Thoracic aorta (tissue), 2 donors: ENCODE measurements around the gene GNAO1. TPM values are rescaled to one million over a fixed set of nuclear protein-coding genes. Genes with fewer than 3 reads are reported as not detected.

Source experiments
- ATAC-seq: fragments of 150-250 bp; one replicate; pipeline ENCODE4 v1.8.0; 2017; ENCODE audit warnings: low read depth; ENCODE audit not compliant: insufficient number of reproducible peaks, low FRiP score
- DNase-seq: peaks from one replicate; pipeline ENCODE4 v3.0.0-alpha.2; 2020; ENCODE audit warnings: low spot score
- H3K27ac ChIP-seq, 2 donors: fragments of 200-600 bp; sonication (generic); 1 replicate in 1 of 2; 2 replicates in 1 of 2; pipeline ENCODE4 v1.5.1; 2016; ENCODE audit warnings: mild to moderate bottlenecking in 2 of 2, moderate library complexity in 2 of 2
- H3K27me3 ChIP-seq: fragments of 200-600 bp; sonication (generic); replicated peaks from 2 replicates; pipeline ENCODE4 v1.6.0; 2016; ENCODE audit warnings: mild to moderate bottlenecking; ENCODE audit not compliant: insufficient read depth
- H3K36me3 ChIP-seq: fragments of 200-600 bp; sonication (generic); one replicate; pipeline ENCODE4 v1.5.1; 2016
- H3K4me1 ChIP-seq, 2 donors: fragments of 200-600 bp; sonication (generic); 1 replicate in 1 of 2; 2 replicates in 1 of 2; pipeline versions ENCODE4 v1.5.1 to v1.6.0; 2016; ENCODE audit warnings: low read depth in 2 of 2, mild to moderate bottlenecking in 1 of 2; ENCODE audit not compliant: control insufficient read depth in 1 of 2
- H3K4me3 ChIP-seq: fragments of 200-600 bp; sonication (generic); 2 replicates; pipeline ENCODE4 v1.5.1; 2016; ENCODE audit warnings: mild to moderate bottlenecking
- H3K9me3 ChIP-seq: fragments of 200-600 bp; sonication (generic); 2 replicates; pipeline ENCODE4 v1.5.1; 2016
- total RNA-seq, 2 donors: library from RNA; depleted of rRNA; stranded (reverse); fragments of >200 nt; gene quantifications; one replicate each; pipeline versions ENCODE4 v1.1.0 to v1.2.3, GENCODE V29; 2016
- TF ChIP-seq, protein P1 (sequence below): fragments of 200-600 bp; sonication (generic); IDR thresholded peaks from one replicate; pipeline ENCODE4 v1.5.1; 2019; ENCODE audit warnings: antibody characterized with exemption

The GNAO1 gene
- total RNA-seq, 2 donors from 2014 or later, result 2.0 to 4.5 TPM

DNA sequence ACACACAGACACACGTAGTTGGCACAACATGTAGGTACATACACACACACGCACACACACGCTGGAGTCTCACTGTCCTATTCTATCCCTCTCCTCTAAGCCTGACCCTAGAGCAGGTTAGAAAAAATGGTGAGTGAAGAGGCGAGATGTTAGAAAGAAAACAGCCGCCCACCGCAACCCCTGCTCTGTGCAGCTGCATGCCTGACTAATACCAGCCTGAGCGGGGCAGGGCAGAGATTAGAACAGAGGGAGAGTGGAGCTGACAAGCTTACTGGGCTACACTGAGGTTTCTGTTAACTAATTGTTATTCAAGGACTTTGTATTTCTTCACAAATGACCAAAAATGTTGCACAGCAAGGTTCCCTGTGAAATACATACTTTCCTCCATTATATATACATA, 174.3 kb downstream of the GNAO1 start:
- Histone ChIP-seq H3K36me3 (peaks cover 55% of the 10 kb centered on the region), H3K27me3 (no peaks in the 10 kb centered on the region), H3K27ac (no peak overlapping the region), H3K4me3 (no peak overlapping the region), H3K4me1 (peaks cover 5 to 7% of the 10 kb centered on the region in 2 donors), H3K9me3 (no peaks in the 10 kb centered on the region)
- DNase-seq (no peak), ATAC-seq (no peak)
- TF ChIP-seq, protein P1, sequence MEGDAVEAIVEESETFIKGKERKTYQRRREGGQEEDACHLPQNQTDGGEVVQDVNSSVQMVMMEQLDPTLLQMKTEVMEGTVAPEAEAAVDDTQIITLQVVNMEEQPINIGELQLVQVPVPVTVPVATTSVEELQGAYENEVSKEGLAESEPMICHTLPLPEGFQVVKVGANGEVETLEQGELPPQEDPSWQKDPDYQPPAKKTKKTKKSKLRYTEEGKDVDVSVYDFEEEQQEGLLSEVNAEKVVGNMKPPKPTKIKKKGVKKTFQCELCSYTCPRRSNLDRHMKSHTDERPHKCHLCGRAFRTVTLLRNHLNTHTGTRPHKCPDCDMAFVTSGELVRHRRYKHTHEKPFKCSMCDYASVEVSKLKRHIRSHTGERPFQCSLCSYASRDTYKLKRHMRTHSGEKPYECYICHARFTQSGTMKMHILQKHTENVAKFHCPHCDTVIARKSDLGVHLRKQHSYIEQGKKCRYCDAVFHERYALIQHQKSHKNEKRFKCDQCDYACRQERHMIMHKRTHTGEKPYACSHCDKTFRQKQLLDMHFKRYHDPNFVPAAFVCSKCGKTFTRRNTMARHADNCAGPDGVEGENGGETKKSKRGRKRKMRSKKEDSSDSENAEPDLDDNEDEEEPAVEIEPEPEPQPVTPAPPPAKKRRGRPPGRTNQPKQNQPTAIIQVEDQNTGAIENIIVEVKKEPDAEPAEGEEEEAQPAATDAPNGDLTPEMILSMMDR, result no peak

DNA sequence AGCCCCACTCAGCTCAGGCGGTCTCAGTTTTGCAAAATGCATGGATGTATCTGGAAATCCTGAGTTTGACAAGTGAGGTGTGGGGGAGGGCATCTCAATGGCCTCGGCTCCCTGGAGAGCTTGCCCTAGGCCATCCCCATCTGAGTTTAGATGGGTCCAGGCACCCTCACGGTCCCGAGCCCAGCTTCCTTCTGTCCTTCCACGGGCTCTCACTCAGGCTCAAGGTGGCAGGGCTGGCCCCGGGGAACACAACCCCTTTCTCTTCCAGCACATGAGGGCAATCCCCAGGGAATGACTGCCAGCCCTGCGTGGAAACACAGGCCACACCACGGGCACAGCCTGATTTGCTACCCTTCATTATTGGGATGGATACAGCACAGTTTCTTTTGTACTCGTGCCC, 175.7 kb downstream of the GNAO1 start:
- TF ChIP-seq, protein P1, result no peak
- H3K4me3 ChIP-seq, result no peak overlapping the region
- ATAC-seq (no peak), DNase-seq (no peak)
- H3K36me3 ChIP-seq, result peaks cover 54% of the 10 kb centered on the region
- peaks cover 13 to 18% of the 10 kb centered on the region in 2 donors for H3K4me1 ChIP-seq
- H3K27ac ChIP-seq, result no peak overlapping the region
- H3K27me3 ChIP-seq, result no peaks in the 10 kb centered on the region
- no peaks in the 10 kb centered on the region for H3K9me3 ChIP-seq

DNA sequence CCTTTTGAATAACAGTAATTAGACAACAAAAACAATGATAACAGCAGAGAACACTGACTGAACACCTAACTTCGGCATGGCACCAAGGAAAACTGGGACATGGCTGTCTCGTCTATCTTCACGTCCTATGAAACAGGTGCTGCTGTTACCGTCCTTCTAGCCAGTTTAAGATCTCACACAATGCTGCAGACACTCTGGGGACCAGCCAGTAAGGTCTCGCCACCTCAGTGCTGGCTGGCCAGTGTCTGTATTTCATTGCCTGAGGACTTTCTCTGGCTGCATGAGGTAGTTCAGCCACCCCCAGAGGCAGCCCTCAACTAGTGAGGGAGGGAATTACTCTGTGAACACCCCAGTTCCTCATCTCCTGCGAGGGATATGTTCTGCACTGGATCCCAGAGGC, 176.5 kb downstream of the GNAO1 start:
- DNase-seq (no peak), ATAC-seq (no peak)
- Histone ChIP-seq H3K4me3 (no peak overlapping the region), H3K4me1 (peaks cover 13 to 18% of the 10 kb centered on the region in 2 donors), H3K27me3 (no peaks in the 10 kb centered on the region), H3K36me3 (peaks cover 45% of the 10 kb centered on the region), H3K9me3 (no peaks in the 10 kb centered on the region), H3K27ac (no peak overlapping the region)
- TF ChIP-seq, protein P1, result no peak

DNA sequence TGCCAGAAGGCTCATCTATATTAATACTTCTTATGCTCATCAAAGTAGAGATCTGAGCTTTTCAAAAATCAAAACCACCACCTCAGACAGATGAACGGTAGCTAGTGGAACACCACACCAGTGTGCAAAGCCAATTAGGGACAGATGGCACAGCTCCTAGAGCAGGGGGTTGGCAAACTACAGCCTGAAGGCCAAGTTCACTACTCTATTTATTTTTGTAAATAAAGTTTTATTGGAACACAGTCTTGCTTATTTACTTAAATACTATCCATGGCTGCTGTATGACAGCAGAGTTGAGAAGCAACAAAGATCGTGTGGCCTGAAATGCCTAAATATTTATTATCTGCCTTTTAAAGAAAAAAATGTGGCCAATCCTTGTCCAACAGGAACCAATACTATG, 177.3 kb downstream of the GNAO1 start:
- Histone ChIP-seq H3K9me3 (no peaks in the 10 kb centered on the region), H3K27me3 (no peaks in the 10 kb centered on the region), H3K4me1 (peaks cover 13 to 18% of the 10 kb centered on the region in 2 donors), H3K27ac (no peak overlapping the region), H3K36me3 (peaks cover 38% of the 10 kb centered on the region), H3K4me3 (no peak overlapping the region)
- ATAC-seq (no peak), DNase-seq (no peak)
- TF ChIP-seq, protein P1, result no peak

DNA sequence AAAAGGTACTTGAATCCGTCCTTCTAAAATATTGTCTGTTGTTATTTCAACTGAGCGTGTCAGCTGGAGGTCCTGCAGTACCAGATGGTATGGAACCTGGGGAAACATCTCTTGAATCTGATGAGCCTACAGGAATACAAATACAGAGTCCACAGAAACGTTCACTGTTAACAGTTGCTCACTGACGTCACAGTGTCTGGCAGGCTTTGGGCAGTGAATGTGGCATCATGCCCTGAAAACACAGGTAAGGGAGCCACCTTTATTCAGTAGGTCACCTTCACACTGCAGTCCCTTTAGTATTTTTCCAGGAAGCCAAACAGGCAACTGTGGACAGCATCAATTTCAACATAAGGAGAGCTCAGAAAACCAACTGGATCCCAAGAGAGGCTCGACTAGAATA, 177.9 kb downstream of the GNAO1 start:
- Histone ChIP-seq H3K27ac (no peak overlapping the region), H3K36me3 (peaks cover 31% of the 10 kb centered on the region), H3K4me3 (no peak overlapping the region), H3K27me3 (no peaks in the 10 kb centered on the region), H3K9me3 (no peaks in the 10 kb centered on the region), H3K4me1 (peaks cover 13 to 18% of the 10 kb centered on the region in 2 donors)
- DNase-seq (no peak), ATAC-seq (no peak)
- TF ChIP-seq, protein P1, result no peak
